DLD1 (cell line): Measurements from ENCODE around the gene SLC6A11.

Experiments used
- in situ Hi-C: cut with HindIII; loops from 2 replicates; pipeline ENCODE4 v1.10.0; 2017; ENCODE audit warnings: low sequenced_read_pairs

Gene SLC6A11

GRCh38 chr3:10974746-10975375 is 158.8 kb downstream of the SLC6A11 start:
- in situ Hi-C loops, result no loop called here

GRCh38 chr3:10975695-10976234 is 159.7 kb downstream of the SLC6A11 start:
- in situ Hi-C loops, result no loop called here

- in situ Hi-C loops, result no loop called here
These were observed 160.7 kb downstream of the SLC6A11 start for GRCh38 chr3:10976770-10977169.

GRCh38 chr3:10977892-10978510 is 162.0 kb downstream of the SLC6A11 start:
- in situ Hi-C loops, result no loop called here

- in situ Hi-C loops, result no loop called here
These were observed 162.9 kb downstream of the SLC6A11 start for GRCh38 chr3:10978956-10979355.

GRCh38 chr3:10980312-10980711 is 164.3 kb downstream of the SLC6A11 start:
- in situ Hi-C loops, result no loop called here

- in situ Hi-C loops, result no loop called here
These were observed 165.0 kb downstream of the SLC6A11 start for GRCh38 chr3:10981031-10981430.

GRCh38 chr3:10981961-10982360 is 165.9 kb downstream of the SLC6A11 start:
- in situ Hi-C loops, result no loop called here

GRCh38 chr3:10982782-10983181 is 166.8 kb downstream of the SLC6A11 start:
- in situ Hi-C loops, result no loop called here

GRCh38 chr3:10983219-10983916 is 167.3 kb downstream of the SLC6A11 start:
- in situ Hi-C loops, result no loop called here

- in situ Hi-C loops, result no loop called here
These were observed 168.4 kb downstream of the SLC6A11 start for GRCh38 chr3:10984371-10984896.

- in situ Hi-C loops, result no loop called here
These were observed 169.2 kb downstream of the SLC6A11 start for GRCh38 chr3:10985181-10985580.

- in situ Hi-C loops, result no loop called here
These were observed 170.6 kb downstream of the SLC6A11 start for GRCh38 chr3:10986592-10986991.

GRCh38 chr3:10988001-10988665 is 172.1 kb downstream of the SLC6A11 start:
- in situ Hi-C loops, result no loop called here

GRCh38 chr3:10988991-10989484 is 173.0 kb downstream of the SLC6A11 start:
- in situ Hi-C loops, result no loop called here
